OCI-LY3 (cell line): ENCODE data around the gene TSPYL1.

ENCODE experiments used
- EZH2phosphoT487 ChIP-seq: fragments of 200-600 bp; shearing (Covaris generic); IDR thresholded peaks from 2 replicates; pipeline ENCODE4 v1.6.1; 2018; ENCODE audit warnings: antibody characterized with exemption, mixed run types, low read depth
- TF ChIP-seq, protein P1 (sequence below): fragments of 200-600, 300-600 bp; sonication (generic); IDR thresholded peaks from 2 replicates; pipeline ENCODE4 v1.5.1; 2014; ENCODE audit warnings: antibody characterized with exemption, low read length, low read depth

DNA sequence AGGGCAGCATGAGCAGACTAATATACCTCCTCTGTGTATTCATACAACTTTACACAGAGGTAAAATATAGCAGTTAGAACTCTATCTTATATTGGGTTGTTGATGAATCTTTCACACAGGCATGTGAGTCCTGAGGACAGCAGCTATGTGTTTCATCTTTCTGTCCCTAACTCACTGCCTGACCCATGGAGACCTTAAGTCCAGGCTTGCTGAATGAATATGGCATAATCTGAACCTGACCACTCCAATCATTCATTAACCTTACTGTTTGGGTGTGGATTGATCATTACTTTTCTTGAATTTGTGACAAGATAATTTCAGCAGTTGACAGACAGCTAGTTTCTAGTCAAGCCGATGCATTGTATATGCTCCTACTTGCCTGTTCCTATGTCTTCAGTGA lies 27.3 kb upstream of the TSPYL1 start:
- TF ChIP-seq, protein P1, sequence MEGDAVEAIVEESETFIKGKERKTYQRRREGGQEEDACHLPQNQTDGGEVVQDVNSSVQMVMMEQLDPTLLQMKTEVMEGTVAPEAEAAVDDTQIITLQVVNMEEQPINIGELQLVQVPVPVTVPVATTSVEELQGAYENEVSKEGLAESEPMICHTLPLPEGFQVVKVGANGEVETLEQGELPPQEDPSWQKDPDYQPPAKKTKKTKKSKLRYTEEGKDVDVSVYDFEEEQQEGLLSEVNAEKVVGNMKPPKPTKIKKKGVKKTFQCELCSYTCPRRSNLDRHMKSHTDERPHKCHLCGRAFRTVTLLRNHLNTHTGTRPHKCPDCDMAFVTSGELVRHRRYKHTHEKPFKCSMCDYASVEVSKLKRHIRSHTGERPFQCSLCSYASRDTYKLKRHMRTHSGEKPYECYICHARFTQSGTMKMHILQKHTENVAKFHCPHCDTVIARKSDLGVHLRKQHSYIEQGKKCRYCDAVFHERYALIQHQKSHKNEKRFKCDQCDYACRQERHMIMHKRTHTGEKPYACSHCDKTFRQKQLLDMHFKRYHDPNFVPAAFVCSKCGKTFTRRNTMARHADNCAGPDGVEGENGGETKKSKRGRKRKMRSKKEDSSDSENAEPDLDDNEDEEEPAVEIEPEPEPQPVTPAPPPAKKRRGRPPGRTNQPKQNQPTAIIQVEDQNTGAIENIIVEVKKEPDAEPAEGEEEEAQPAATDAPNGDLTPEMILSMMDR, result no peak
- no peak for TF ChIP-seq EZH2phosphoT487
